Ovary (tissue), 10 donors: ENCODE results near the gene AP2S1. TPM values are rescaled to one million over a fixed set of nuclear protein-coding genes. Genes with fewer than 3 reads are reported as not detected.

Experiments used
- DNase-seq, 5 donors: peaks; one replicate each; pipeline ENCODE4 v3.0.0-alpha.2; 2019 to 2020
- H3K27ac ChIP-seq, 2 donors: fragments of 200-600 bp; one replicate each; pipeline versions ENCODE4 v1.5.1 to v1.8.0; 2019 to 2022
- H3K27me3 ChIP-seq: fragments of 200-600 bp; one replicate; pipeline ENCODE4 v1.8.0; 2022
- H3K36me3 ChIP-seq: fragments of 200-600 bp; sonication (generic); one replicate; pipeline ENCODE4 v1.5.1; 2019
- H3K4me1 ChIP-seq: one replicate; pipeline ENCODE4 v1.8.1; 2013; ENCODE audit warnings: mild to moderate bottlenecking, moderate library complexity; ENCODE audit not compliant: insufficient read depth
- H3K4me3 ChIP-seq: fragments of 200-600 bp; sonication (generic); one replicate; pipeline ENCODE4 v1.5.1; 2017
- H3K9me3 ChIP-seq, 2 donors: fragments of 200-600 bp in 1 of 2; sonication (generic) in 1 of 2; one replicate each; pipeline versions ENCODE4 v1.5.1 to v1.8.1; 2013 to 2019; ENCODE audit warnings: mild to moderate bottlenecking in 1 of 2, moderate library complexity in 1 of 2
- CTCF ChIP-seq, 3 donors: fragments of 450-650 bp in 2 of 3; fragments of 200-600 bp in 1 of 3; IDR thresholded peaks; one replicate each; pipeline versions ENCODE4 v1.5.1 to v1.8.0; 2016 to 2022; ENCODE audit warnings: antibody characterized with exemption in 3 of 3, mild to moderate bottlenecking in 1 of 3
- EP300 ChIP-seq: sonication (generic); formaldehyde crosslinking; IDR thresholded peaks from one replicate; pipeline ENCODE4 v1.6.1; 2017; ENCODE audit warnings: antibody characterized with exemption
- POLR2A ChIP-seq: fragments of 450-650 bp; IDR thresholded peaks from one replicate; pipeline ENCODE4 v1.6.1; 2017; ENCODE audit warnings: antibody characterized with exemption, mild to moderate bottlenecking, moderate library complexity
- WGBS, 3 donors: extraction: QIAGEN DNeasy Blood & Tissue Kit in 1 of 3; methylation state at CpG; one replicate each; pipeline versions ENCODE4 v1.1.5 to v1.1.7; 2013 to 2017; 5-methylcytosine and 5-hydroxymethylcytosine counted together
- intact Hi-C, 4 donors: fragments of 100-400 bp; cut with DNase I; formaldehyde crosslinking; loops; one replicate each; pipeline versions ENCODE4 v1.11.0 to v1.15.1; 2022 to 2023
- long read RNA-seq, 3 donors: library from polyadenylated mRNA in 2 of 3; unstranded in 2 of 3; transcript quantifications; one replicate each; pipeline ENCODE4 v2.0.0 and lab custom pipeline, GENCODE V29; 2021 to 2026
- polyA plus RNA-seq, 2 donors: library from polyadenylated mRNA; stranded (reverse); fragments of 200-250 nt in 1 of 2; fragments of 350-450 nt in 1 of 2; fragmentation: Illumina TruSeq in 1 of 2; extraction: RNeasy Lipid Tissue Mini Kit (QIAGEN cat#74804) in 1 of 2; gene quantifications; one replicate each; pipeline ENCODE4 v1.2.3, GENCODE V29; 2013 to 2014
- total RNA-seq, 7 donors: library from RNA; depleted of rRNA in 2 of 7; stranded (reverse); fragments of >200 nt in 2 of 7; fragmentation: NEBNext Ultra II Directional in 3 of 7; extraction: Animal tissue kit (Norgen Biotek cat#: 25700) in 3 of 7; gene quantifications; one replicate each; pipeline versions ENCODE4 v1.1.0 to v1.2.4, GENCODE V29; 2016 to 2023
- donor health status: DM: no; HTN: no; CAD: no; lungs with moderate emphysema.
- donor health status: DM: no; HTN: no; CAD: no.
- donor health status: Bipolar disorder and iron deficiency.
- donor health status: DM: yes; HTN: yes; CAD: no.
- donor health status: DM: no; HTN: no; CAD: no.
- donor health status: DM: yes; HTN: yes; CAD: no.

AP2S1 gene
- 10 to 100 TPM; 39.9 to 86.3 (median 57.0) TPM for total RNA-seq
- polyA plus RNA-seq, result 10 to 100 TPM; 57.0 to 78.2 TPM
- long read RNA-seq, donor 1, transcript AP2S1-201 (5 exons, 935 nt), result major isoform, 30 of 37 reads
- long read RNA-seq, donor 1, partial matches to known transcripts, result 0 of 37 reads
- long read RNA-seq, donor 1, other reads (novel, unspliced or antisense), result 3 of 37 reads
- long read RNA-seq, donor 2, transcript AP2S1-203 (4 exons, 636 nt), result minor isoform, 7 of 71 reads
- long read RNA-seq, donor 2, transcript AP2S1-205 (2 exons, 554 nt), result minor isoform, 7 of 71 reads
- long read RNA-seq, donor 2, transcript AP2S1-201 (5 exons, 935 nt), result major isoform, 52 of 71 reads
- long read RNA-seq, donor 2, partial matches to known transcripts, result 0 of 71 reads
- long read RNA-seq, donor 2, other reads (novel, unspliced or antisense), result 0 of 71 reads
- long read RNA-seq, donor 3, transcript AP2S1-201 (5 exons, 935 nt), result major isoform, 65 of 79 reads
- long read RNA-seq, donor 3, transcript AP2S1-204 (4 exons, 707 nt), result minor isoform, 6 of 79 reads
- long read RNA-seq, donor 3, partial matches to known transcripts, result 1 of 79 reads
- long read RNA-seq, donor 3, other reads (novel, unspliced or antisense), result 6 of 79 reads

DNA sequence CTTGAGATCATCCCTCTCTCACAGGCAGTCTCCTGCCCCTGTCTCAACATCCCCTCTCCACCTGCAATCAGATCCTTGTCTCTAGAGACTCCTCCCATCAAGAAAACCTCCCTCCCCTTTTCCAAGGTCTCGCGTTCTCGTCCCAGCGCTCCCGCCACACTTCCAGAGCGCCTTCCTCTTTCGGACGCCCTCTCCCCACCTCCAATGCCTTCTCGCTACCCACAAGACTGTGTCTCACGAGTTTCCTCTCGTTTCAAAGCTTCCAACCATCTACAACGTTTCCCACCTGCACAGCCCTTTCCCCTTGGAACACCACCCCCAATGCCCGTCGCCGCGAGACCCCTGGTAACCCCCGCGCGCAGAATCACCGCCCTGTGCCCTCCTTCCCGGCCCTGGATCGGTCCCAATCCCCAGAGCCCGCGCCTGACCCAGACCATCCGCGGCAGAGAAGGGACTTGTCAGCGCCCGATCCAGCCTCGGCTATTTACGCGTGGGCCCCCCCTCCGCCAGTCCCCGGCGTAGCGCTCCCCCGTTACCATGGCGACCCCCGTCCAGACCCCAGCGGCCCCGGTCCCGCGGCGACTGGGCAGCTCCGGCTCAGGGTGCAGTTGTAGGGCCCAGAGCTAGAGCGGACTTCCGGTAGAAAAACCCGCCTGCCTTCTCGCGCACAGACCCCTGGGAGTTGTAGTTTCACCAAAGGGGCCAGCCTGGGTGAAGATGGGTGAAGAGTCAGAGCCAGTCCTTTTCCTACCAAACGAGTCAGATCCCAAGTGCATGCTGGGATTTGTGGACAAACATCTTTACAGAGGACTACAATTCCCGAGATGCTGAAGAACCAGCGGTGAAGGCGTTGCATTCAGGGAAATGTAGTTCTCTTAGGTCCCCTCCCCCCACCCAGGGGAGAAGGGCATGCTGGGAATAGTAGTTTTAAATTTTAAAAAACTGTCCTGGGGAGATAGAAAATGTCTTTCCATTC is at the start of gene AP2S1:
AP2S1 (minus strand) TSS at position 619 of the 976 bp plus-strand sequence; CDS start at position 539, 80 bp downstream.
- WGBS, 3 donors, result 0 to 1% (median 1%) methylated on average over 53 of the region's 53 CpGs
- H3K36me3 ChIP-seq, result no peaks in the 10 kb centered on the region
- H3K27me3 ChIP-seq, result no peaks in the 10 kb centered on the region
- H3K4me1 ChIP-seq, result peaks cover 7% of the 10 kb centered on the region
- H3K27ac ChIP-seq, result peak within 1 kb of the TSS in 1 of 2 donors; percentile 63
- peak; percentile 94 to 98 (median 95) for DNase-seq
- H3K9me3 ChIP-seq, result no peaks in the 10 kb centered on the region
- TF ChIP-seq POLR2A (peak; percentile 62), EP300 (no peak), CTCF (IDR thresholded peaks at IDR 0.05) (peak in 1 of 3 donors; percentile 1)
- intact Hi-C loops, result loop anchor here in 2 of 4 donors (10.0 kb wide), 1 partner anchor 264 kb away; the partner anchor contains the start of gene ZC3H4 (in 2 of the 2)
- H3K4me3 ChIP-seq, result peak within 1 kb of the TSS; percentile 96

DNA sequence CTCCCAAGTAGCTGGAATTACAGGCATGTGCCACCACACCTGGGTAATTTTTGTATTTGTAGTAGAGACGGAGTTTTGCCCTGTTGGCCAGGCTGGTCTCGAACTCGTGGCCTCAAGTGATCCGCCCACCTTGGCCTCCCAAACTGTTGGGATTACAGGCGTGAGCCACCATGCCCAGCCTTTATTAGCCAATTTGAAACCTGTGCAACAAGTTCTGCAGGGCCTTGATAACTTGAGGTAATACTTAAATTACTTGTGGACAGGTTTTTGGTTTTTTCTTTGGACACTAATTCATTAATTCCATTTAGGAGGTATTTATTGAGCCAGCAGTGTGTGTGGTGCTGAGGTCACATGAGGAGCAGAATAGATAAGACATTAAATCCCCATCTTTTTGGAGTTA is 49.7 kb upstream of the AP2S1 start:
- H3K36me3 ChIP-seq, result no peaks in the 10 kb centered on the region
- no peaks in the 10 kb centered on the region for H3K27me3 ChIP-seq
- no peak overlapping the region for H3K4me3 ChIP-seq
- H3K9me3 ChIP-seq, result no peaks in the 10 kb centered on the region
- no peak overlapping the region for H3K27ac ChIP-seq
- intact Hi-C loops, result no loop called here
- peaks cover 19% of the 10 kb centered on the region for H3K4me1 ChIP-seq
- no peak for DNase-seq
- TF ChIP-seq EP300 (no peak), POLR2A (no peak), CTCF (IDR thresholded peaks at IDR 0.05) (no peak)
- WGBS, 3 donors, result 95 to 97% (median 97%) methylated on average over 5 of the region's 5 CpGs

- Histone ChIP-seq H3K4me1 (peaks cover 15% of the 10 kb centered on the region), H3K9me3 (no peaks in the 10 kb centered on the region), H3K27me3 (no peaks in the 10 kb centered on the region), H3K27ac (no peak overlapping the region), H3K36me3 (no peaks in the 10 kb centered on the region), H3K4me3 (no peak overlapping the region)
- TF ChIP-seq POLR2A, result no peak
- TF ChIP-seq EP300, result no peak
- no peak for TF ChIP-seq CTCF (IDR thresholded peaks at IDR 0.05)
- WGBS, 3 donors, result 31 to 46% (median 39%) methylated on average over 5 of the region's 5 CpGs
- intact Hi-C loops, result no loop called here
- DNase-seq, result peak in 3 of 5 donors; percentile 17 to 25 (median 25)
Observed at GRCh38 chr19:46898731-46899130, 48.1 kb upstream of the AP2S1 start.
